Nephron progenitor cell (in vitro differentiated cells): ENCODE data around the gene SH3BP5L.

ENCODE experiments used
- DNase-seq: peaks from one replicate; pipeline ENCODE4 v3.0.0; 2021
- H3K27ac Mint-ChIP-seq: 2 replicates; pipeline ENCODE4 v1.8.0; 2021; ENCODE audit warnings: mild to moderate bottlenecking, moderate library complexity, mixed read lengths
- H3K27me3 Mint-ChIP-seq: 2 replicates; pipeline ENCODE4 v1.8.0; 2021; ENCODE audit warnings: mild to moderate bottlenecking, low read depth, mixed read lengths; ENCODE audit not compliant: poor library complexity
- H3K36me3 Mint-ChIP-seq: 2 replicates; pipeline ENCODE4 v1.8.0; 2021; ENCODE audit warnings: low read depth, mixed read lengths
- H3K4me1 Mint-ChIP-seq: 2 replicates; pipeline ENCODE4 v1.8.0; 2021; ENCODE audit warnings: mixed read lengths
- H3K4me3 Mint-ChIP-seq: 2 replicates; pipeline ENCODE4 v1.8.0; 2021; ENCODE audit warnings: mild to moderate bottlenecking, moderate library complexity, mixed read lengths
- H3K9me3 Mint-ChIP-seq: 2 replicates; pipeline ENCODE4 v1.8.0; 2021; ENCODE audit warnings: mild to moderate bottlenecking, moderate library complexity, mixed read lengths
- TF ChIP-seq, protein P1 (sequence below): fragments of 200-600 bp; sonication (generic); IDR thresholded peaks from 2 replicates; pipeline ENCODE4 v1.5.0; 2021; ENCODE audit warnings: antibody characterized with exemption

SH3BP5L gene

DNA sequence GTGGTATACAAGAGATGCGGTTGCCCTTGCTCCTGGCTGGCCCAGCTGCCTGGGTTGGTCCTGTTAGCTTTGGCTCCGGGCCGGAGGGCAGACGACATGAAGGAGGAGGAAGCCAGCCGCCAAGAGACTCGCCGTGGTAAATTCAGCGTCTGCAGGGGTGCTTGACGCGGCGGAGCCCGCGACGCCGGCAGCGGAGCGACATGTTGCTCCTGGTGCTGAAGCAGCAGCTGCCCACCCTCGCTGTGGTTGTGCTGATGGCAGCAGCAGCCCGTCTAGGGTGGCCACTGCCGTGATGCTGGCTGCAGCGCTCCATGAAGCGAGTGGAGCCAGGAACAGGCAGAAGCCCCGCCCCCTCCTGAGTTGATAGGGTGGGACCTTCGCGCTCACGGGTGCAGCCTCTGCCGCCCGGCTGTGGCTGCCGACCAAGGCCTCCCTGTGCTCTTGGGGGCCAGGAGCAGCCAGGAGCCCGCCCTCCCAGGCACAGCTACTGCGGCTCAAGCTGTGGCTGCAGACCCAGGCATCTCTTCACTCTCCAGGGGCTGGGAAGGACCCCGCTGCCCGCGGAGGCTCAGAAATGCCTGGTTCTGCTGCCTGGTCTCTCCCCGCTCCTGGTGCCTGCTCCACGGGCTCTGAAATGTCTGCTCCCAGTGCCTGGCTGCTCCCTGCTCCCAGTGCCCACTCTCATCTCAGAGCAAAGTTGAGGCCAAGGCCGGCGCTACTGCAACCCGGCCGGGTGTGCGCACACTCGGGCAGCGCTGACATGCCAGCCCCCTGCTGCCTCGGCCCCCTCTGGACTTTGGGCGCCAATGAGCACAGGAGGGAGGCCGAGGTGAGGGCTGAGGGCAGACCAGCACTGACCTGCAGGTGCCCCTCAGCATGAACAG is 37.5 kb upstream of the SH3BP5L start:
- DNase-seq = peak; percentile 94
- TF ChIP-seq, protein P1, sequence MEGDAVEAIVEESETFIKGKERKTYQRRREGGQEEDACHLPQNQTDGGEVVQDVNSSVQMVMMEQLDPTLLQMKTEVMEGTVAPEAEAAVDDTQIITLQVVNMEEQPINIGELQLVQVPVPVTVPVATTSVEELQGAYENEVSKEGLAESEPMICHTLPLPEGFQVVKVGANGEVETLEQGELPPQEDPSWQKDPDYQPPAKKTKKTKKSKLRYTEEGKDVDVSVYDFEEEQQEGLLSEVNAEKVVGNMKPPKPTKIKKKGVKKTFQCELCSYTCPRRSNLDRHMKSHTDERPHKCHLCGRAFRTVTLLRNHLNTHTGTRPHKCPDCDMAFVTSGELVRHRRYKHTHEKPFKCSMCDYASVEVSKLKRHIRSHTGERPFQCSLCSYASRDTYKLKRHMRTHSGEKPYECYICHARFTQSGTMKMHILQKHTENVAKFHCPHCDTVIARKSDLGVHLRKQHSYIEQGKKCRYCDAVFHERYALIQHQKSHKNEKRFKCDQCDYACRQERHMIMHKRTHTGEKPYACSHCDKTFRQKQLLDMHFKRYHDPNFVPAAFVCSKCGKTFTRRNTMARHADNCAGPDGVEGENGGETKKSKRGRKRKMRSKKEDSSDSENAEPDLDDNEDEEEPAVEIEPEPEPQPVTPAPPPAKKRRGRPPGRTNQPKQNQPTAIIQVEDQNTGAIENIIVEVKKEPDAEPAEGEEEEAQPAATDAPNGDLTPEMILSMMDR = no peak
- Mint-ChIP-seq H3K4me3 (peak overlapping the region; percentile 84), H3K36me3 (no peaks in the 10 kb centered on the region), H3K9me3 (no peaks in the 10 kb centered on the region), H3K27ac (peak overlapping the region; percentile 62), H3K27me3 (peaks cover 48% of the 10 kb centered on the region), H3K4me1 (peaks cover 39% of the 10 kb centered on the region)

- TF ChIP-seq, protein P1 = no peak
- peaks cover 45% of the 10 kb centered on the region for H3K4me1 Mint-ChIP-seq
- no peak for DNase-seq
- H3K27ac Mint-ChIP-seq = peak overlapping the region; percentile 62
- no peaks in the 10 kb centered on the region for H3K36me3 Mint-ChIP-seq
- H3K27me3 Mint-ChIP-seq = peaks cover 49% of the 10 kb centered on the region
- H3K4me3 Mint-ChIP-seq = peak overlapping the region; percentile 84
- no peaks in the 10 kb centered on the region for H3K9me3 Mint-ChIP-seq
These were observed 36.9 kb upstream of the SH3BP5L start for GRCh38 chr1:248862695-248862997.

DNA sequence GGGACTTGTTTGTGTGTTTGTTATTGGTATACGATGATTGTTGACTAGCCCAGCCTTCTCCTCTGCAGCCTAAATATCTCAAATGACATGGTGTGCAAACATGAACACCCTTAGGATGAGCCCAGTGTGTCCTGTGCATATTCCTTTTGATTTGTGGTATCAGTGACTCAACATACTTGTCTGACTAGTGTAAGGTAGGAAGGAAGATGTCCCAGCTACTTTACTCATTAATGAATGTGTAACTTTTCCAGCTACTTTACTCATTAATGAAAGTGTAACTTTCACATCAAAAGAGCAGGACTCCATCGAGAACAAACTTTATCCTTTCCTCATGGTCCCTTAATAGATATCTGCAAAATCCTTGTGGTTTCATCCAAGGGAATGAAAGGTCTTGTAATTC is 35.9 kb upstream of the SH3BP5L start:
- Mint-ChIP-seq H3K4me3 (no peak overlapping the region), H3K27ac (no peak overlapping the region), H3K36me3 (no peaks in the 10 kb centered on the region), H3K4me1 (peaks cover 56% of the 10 kb centered on the region), H3K9me3 (no peaks in the 10 kb centered on the region), H3K27me3 (peaks cover 47% of the 10 kb centered on the region)
- DNase-seq = no peak
- TF ChIP-seq, protein P1 = no peak

DNA sequence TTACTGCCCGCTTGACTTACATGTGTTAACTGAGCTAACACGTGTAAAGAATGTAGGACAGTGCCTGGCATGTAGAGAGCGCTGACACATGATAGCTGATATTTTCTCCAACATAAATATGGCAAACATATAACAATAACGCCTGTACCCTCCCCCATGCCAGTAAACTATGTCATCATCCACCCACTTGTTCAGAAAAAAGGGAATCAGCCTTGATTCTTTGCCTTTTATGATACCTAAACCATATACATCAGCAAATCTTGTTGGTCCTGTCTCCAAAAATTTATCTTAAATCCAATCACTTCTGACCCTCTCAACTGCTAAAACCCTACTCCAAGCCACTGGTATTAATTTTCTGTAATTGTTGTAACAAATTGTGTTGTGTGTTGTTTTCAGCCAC is 34.3 kb upstream of the SH3BP5L start:
- Mint-ChIP-seq H3K36me3 (peaks cover 7% of the 10 kb centered on the region), H3K4me1 (peaks cover 58% of the 10 kb centered on the region), H3K27me3 (peaks cover 41% of the 10 kb centered on the region), H3K4me3 (peak overlapping the region; percentile 89), H3K27ac (no peak overlapping the region), H3K9me3 (no peaks in the 10 kb centered on the region)
- TF ChIP-seq, protein P1 = no peak
- DNase-seq = no peak

- DNase-seq = peak; percentile 95
- Mint-ChIP-seq H3K9me3 (no peaks in the 10 kb centered on the region), H3K4me3 (peak within 1 kb of the TSS; percentile 89), H3K27me3 (peaks cover 35% of the 10 kb centered on the region), H3K4me1 (peaks cover 50% of the 10 kb centered on the region), H3K36me3 (peaks cover 16% of the 10 kb centered on the region), H3K27ac (peak within 1 kb of the TSS; percentile 95)
- TF ChIP-seq, protein P1 = no peak
These were observed 33.5 kb upstream of the SH3BP5L start, which contains the start of gene ZNF692 for GRCh38 chr1:248858891-248859889. ZNF692 (minus strand) TSS chr1:248859085; CDS start chr1:248858309, 776 bp downstream.
